H1 (cell line): ENCODE measurements around the gene RPUSD3. TPM values are rescaled to one million over a fixed set of nuclear protein-coding genes. Genes with fewer than 3 reads are reported as not detected.

Experiments
- ASH2L ChIP-seq: fragments of 200-600, 300-600 bp; sonication (generic); IDR thresholded peaks from one replicate; pipeline ENCODE4 v1.7.1; 2017; ENCODE audit warnings: low read length
- CREB1 ChIP-seq: IDR thresholded peaks from 2 replicates; pipeline ENCODE4 v1.6.1; 2012; ENCODE audit warnings: inconsistent platforms
- FOSL1 ChIP-seq: IDR thresholded peaks from 2 replicates; pipeline ENCODE4 v1.6.1; 2011; ENCODE audit warnings: mild to moderate bottlenecking, low read depth, low read length, moderate library complexity; ENCODE audit not compliant: insufficient read depth
- GTF2F1 ChIP-seq: IDR thresholded peaks from 2 replicates; pipeline ENCODE4 v1.6.1; 2012; ENCODE audit warnings: low read depth, low read length, improper control_type of control experiment, borderline replicate concordance
- MAX ChIP-seq: IDR thresholded peaks from 2 replicates; pipeline ENCODE4 v1.6.1; 2012; ENCODE audit warnings: inconsistent platforms
- RXRA ChIP-seq: IDR thresholded peaks from 2 replicates; pipeline ENCODE4 v1.6.1; 2011; ENCODE audit warnings: low read depth, mild to moderate bottlenecking, low read length, moderate library complexity; ENCODE audit not compliant: insufficient read depth
- SP1 ChIP-seq: IDR thresholded peaks from 2 replicates; pipeline ENCODE4 v1.6.1; 2011; ENCODE audit warnings: low read depth, low read length
- YY1 ChIP-seq: IDR thresholded peaks from 2 replicates; pipeline ENCODE4 v1.6.1; 2011; ENCODE audit warnings: low read depth, mild to moderate bottlenecking, low read length
- polyA plus RNA-seq, 7 experiments: library from polyadenylated mRNA; depleted of rRNA in 3 of 7; stranded (reverse) in 5 of 7; unstranded in 2 of 7; fragments of >200 nt in 5 of 7; fragments of 200-250 nt in 2 of 7; gene quantifications; 1 replicate in 5 of 7; 2 replicates in 1 of 7; 4 replicates in 1 of 7; pipeline versions ENCODE4 v1.2.1 to v1.2.3, GENCODE V29; 2011 to 2013; ENCODE audit warnings: missing spikeins in 2 of 7, mixed read lengths in 2 of 7
- total RNA-seq: library from RNA; stranded (reverse); fragmentation: NEBNext Ultra II Directional; extraction: Animal tissue kit (Norgen Biotek cat#: 25700); gene quantifications from 2 replicates; pipeline ENCODE4 v1.2.1, GENCODE V29; 2021

Gene RPUSD3
- total and polyA plus RNA-seq, 2 of the 8 experiments (the other 6 are each of a cell fraction or from before 2014, with no cell fraction given): 68.4 to 154 TPM

DNA sequence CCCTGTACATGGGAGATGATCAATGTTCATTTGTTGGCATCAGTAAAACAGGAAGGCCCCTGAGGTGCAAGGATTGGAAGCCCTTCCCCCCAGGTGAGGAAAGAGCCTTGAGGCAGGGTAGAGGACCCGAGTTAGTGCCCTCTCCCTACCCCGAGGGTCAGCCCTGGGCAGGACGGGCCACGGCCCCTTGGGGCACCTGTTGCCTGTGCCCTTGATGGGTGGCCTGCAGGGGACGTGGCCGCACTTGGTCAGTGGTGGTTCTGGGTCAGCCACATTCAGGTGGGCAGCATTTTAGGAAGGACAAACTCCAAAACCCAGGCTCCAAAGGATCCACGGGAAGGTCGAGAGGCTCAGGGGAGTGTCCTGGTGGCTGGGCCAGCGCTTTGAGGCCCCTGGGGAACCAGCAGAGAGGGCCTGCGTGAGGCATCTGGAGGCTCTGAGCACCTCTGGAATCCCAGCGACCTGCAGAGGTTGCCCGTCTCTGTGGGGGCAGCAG is 15.8 kb upstream of the RPUSD3 start (continued):
- no peak for TF ChIP-seq RXRA
- no peak for TF ChIP-seq MAX
- no peak for TF ChIP-seq ASH2L
- no peak for TF ChIP-seq FOSL1
- TF ChIP-seq SP1: no peak
- TF ChIP-seq YY1: no peak
- no peak for TF ChIP-seq GTF2F1
- TF ChIP-seq CREB1: no peak
